DOHH2 (cell line): Measurements from ENCODE around the gene ICE2.
"Not testable (repeated sequence)": the region's sequence is repeated elsewhere in the genome, so short reads cannot be mapped to it uniquely, and the experiment has no call there.

Experiments
- H3F3A ChIP-seq: fragments of 200-600 bp; sonication (generic), shearing (Covaris generic); 2 replicates; pipeline ENCODE4 v1.6.0; 2016; ENCODE audit warnings: antibody characterized with exemption, mild to moderate bottlenecking; ENCODE audit not compliant: control insufficient read depth, insufficient read depth
- H3K27ac ChIP-seq: fragments of 200-600 bp; sonication (generic); 2 replicates; pipeline ENCODE4 v1.5.1; 2014; ENCODE audit warnings: low read depth, mild to moderate bottlenecking, low read length, moderate library complexity
- H3K27me3 ChIP-seq: fragments of 200-600 bp; sonication (generic); 2 replicates; pipeline ENCODE4 v1.6.1; 2014; ENCODE audit warnings: mild to moderate bottlenecking, low read length, mixed read lengths; ENCODE audit not compliant: control insufficient read depth
- H3K36me3 ChIP-seq: fragments of 200-600 bp; sonication (generic); 2 replicates; pipeline ENCODE4 v1.6.1; 2014; ENCODE audit warnings: mild to moderate bottlenecking, low read length, moderate library complexity, mixed read lengths; ENCODE audit not compliant: control insufficient read depth
- H3K4me1 ChIP-seq: fragments of 200-600 bp; sonication (generic); 2 replicates; pipeline ENCODE4 v1.6.1; 2014; ENCODE audit warnings: mild to moderate bottlenecking, low read length, mixed read lengths; ENCODE audit not compliant: control insufficient read depth
- H3K4me2 ChIP-seq: fragments of 200-600 bp; sonication (generic); 2 replicates; pipeline ENCODE4 v1.6.0; 2014; ENCODE audit warnings: mild to moderate bottlenecking, low read length, moderate library complexity
- H3K4me3 ChIP-seq: fragments of 200-600 bp; sonication (generic); 2 replicates; pipeline ENCODE4 v1.5.1; 2014; ENCODE audit warnings: mild to moderate bottlenecking, low read length, mixed read lengths
- H3K79me2 ChIP-seq: fragments of 200-600 bp; sonication (generic); 2 replicates; pipeline ENCODE4 v1.6.1; 2014; ENCODE audit warnings: mild to moderate bottlenecking, low read length, mixed read lengths; ENCODE audit not compliant: control insufficient read depth
- H3K9me2 ChIP-seq: fragments of 200-600 bp; sonication (generic); replicated peaks from 2 replicates; pipeline ENCODE4 v1.6.1; 2014; ENCODE audit warnings: mild to moderate bottlenecking, low read length, mixed read lengths; ENCODE audit not compliant: control insufficient read depth
- H3K9me3 ChIP-seq: fragments of 200-600 bp; sonication (generic); 2 replicates; pipeline ENCODE4 v1.6.1; 2014; ENCODE audit warnings: antibody characterized with exemption, low read length, mixed read lengths; ENCODE audit not compliant: control insufficient read depth, insufficient read depth
- H4K20me1 ChIP-seq: fragments of 200-600 bp; sonication (generic); 2 replicates; pipeline ENCODE4 v1.6.0; 2014; ENCODE audit warnings: low read depth, mild to moderate bottlenecking, antibody characterized with exemption, low read length, moderate library complexity; ENCODE audit not compliant: control insufficient read depth, insufficient read depth
- EZH2phosphoT487 ChIP-seq: fragments of 200-600 bp; sonication (generic); IDR thresholded peaks from 2 replicates; pipeline ENCODE4 v1.6.1; 2017; ENCODE audit warnings: borderline replicate concordance, mild to moderate bottlenecking, antibody characterized with exemption, low read length, moderate library complexity, mixed read lengths
- TF ChIP-seq, protein P1 (sequence below): fragments of 200-600 bp; sonication (generic); IDR thresholded peaks from one replicate; pipeline ENCODE4 v1.5.1; 2014; ENCODE audit warnings: antibody characterized with exemption, mild to moderate bottlenecking, low read depth, low read length; ENCODE audit not compliant: poor library complexity, severe bottlenecking

The ICE2 gene

DNA sequence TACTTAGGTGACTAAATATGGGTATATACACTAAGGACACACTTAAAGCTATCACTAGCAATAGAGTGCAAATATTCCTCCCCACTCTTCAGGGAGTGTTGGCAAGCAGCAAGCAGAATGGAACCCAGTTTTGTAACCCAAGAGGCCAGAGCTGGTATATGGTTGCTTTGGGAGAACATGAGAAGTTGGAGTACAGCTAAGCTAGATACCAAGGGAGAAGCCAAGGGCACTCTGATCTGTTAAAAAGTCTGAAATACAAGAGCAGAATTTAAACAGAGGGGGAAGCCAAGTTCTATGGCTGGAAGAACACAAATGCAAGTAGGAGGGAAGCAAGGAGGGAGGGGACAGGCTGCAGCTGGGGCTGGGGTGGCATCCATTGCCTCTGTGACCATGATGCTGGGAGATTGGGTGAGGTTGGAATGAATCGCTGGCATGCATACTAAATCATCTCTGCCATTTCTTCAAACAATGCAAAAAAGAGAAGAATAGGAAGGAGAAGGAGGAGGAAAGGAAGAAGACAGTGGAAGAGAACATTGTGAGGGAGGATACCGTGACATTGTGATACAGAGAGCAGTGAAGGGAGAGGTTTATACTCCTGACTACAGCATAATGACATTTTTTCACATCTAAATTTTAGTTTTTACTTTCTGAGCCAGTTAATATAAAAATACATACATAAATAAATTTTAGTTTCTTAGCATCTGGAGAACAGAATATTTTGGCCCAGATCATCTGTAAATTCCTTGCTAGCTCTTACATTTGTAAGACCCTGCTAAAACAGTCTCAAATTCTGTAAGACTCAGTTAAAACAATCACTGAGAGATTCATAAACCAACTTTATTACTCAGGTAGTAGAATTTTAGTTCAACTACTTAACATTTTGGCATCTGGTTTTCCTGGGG is 72.2 kb downstream of the ICE2 start:
- Histone ChIP-seq H3K4me3 (no peak overlapping the region), H3K4me2 (no peak overlapping the region), H3K9me2 (no peaks in the 10 kb centered on the region), H3K27me3 (no peaks in the 10 kb centered on the region), H3K27ac (no peak overlapping the region), H3K36me3 (no peaks in the 10 kb centered on the region), H3K4me1 (peaks cover 8% of the 10 kb centered on the region), H3K9me3 (no peaks in the 10 kb centered on the region), H3K79me2 (no peaks in the 10 kb centered on the region), H3F3A (no peaks in the 10 kb centered on the region), H4K20me1 (no peaks in the 10 kb centered on the region)
- TF ChIP-seq, protein P1, sequence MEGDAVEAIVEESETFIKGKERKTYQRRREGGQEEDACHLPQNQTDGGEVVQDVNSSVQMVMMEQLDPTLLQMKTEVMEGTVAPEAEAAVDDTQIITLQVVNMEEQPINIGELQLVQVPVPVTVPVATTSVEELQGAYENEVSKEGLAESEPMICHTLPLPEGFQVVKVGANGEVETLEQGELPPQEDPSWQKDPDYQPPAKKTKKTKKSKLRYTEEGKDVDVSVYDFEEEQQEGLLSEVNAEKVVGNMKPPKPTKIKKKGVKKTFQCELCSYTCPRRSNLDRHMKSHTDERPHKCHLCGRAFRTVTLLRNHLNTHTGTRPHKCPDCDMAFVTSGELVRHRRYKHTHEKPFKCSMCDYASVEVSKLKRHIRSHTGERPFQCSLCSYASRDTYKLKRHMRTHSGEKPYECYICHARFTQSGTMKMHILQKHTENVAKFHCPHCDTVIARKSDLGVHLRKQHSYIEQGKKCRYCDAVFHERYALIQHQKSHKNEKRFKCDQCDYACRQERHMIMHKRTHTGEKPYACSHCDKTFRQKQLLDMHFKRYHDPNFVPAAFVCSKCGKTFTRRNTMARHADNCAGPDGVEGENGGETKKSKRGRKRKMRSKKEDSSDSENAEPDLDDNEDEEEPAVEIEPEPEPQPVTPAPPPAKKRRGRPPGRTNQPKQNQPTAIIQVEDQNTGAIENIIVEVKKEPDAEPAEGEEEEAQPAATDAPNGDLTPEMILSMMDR, result no peak
- no peak for TF ChIP-seq EZH2phosphoT487

- H3K27me3 ChIP-seq, result no peaks in the 10 kb centered on the region
- TF ChIP-seq, protein P1, result no peak
- TF ChIP-seq EZH2phosphoT487, result no peak
- H3K4me2 ChIP-seq, result no peak overlapping the region
- no peaks in the 10 kb centered on the region for H3K79me2 ChIP-seq
- no peaks in the 10 kb centered on the region for H3K9me3 ChIP-seq
- H3F3A ChIP-seq, result no peaks in the 10 kb centered on the region
- H3K27ac ChIP-seq, result no peak overlapping the region
- H4K20me1 ChIP-seq, result no peaks in the 10 kb centered on the region
- H3K4me1 ChIP-seq, result peaks cover 8% of the 10 kb centered on the region
- H3K4me3 ChIP-seq, result no peak overlapping the region
- H3K36me3 ChIP-seq, result no peaks in the 10 kb centered on the region
- H3K9me2 ChIP-seq, result no peaks in the 10 kb centered on the region
Measured at GRCh38 chr15:60405399-60405798, 73.5 kb downstream of the ICE2 start.

GRCh38 chr15:60404351-60404750 is 74.6 kb downstream of the ICE2 start:
- not testable (repeated sequence) for H3K4me1 ChIP-seq

GRCh38 chr15:60400944-60401343 is 78.0 kb downstream of the ICE2 start:
- TF ChIP-seq, protein P1, result no peak
- TF ChIP-seq EZH2phosphoT487, result no peak
- H3K4me2 ChIP-seq, result no peak overlapping the region
- peaks cover 17% of the 10 kb centered on the region for H3K4me1 ChIP-seq

More at GRCh38 chr15:60404351-60404750, 74.6 kb downstream of the ICE2 start:
- not testable (repeated sequence) for H3K27me3 ChIP-seq, H3K9me3 ChIP-seq, H3K36me3 ChIP-seq, H3K27ac ChIP-seq, H3K4me2 ChIP-seq, H3K4me3 ChIP-seq, H3F3A ChIP-seq, H4K20me1 ChIP-seq, H3K79me2 ChIP-seq, H3K9me2 ChIP-seq

More at GRCh38 chr15:60400944-60401343, 78.0 kb downstream of the ICE2 start:
- Histone ChIP-seq H3K4me3 (no peak overlapping the region), H3K36me3 (no peaks in the 10 kb centered on the region), H3K79me2 (peaks cover 3% of the 10 kb centered on the region; the same call in 1 of the 2 replicates), H4K20me1 (no peaks in the 10 kb centered on the region), H3K27me3 (peaks cover 21% of the 10 kb centered on the region), H3K9me2 (no peaks in the 10 kb centered on the region), H3K27ac (no peak overlapping the region), H3K9me3 (no peaks in the 10 kb centered on the region), H3F3A (no peaks in the 10 kb centered on the region)
